ENCODE measurements around the gene ABCD2.

The ABCD2 gene

GRCh38 chr12:39612250-39612649, 7.4 kb downstream of the ABCD2 start:
- Histone ChIP-seq H2AFZ (ENCODE audit: low read length) (no peak overlapping the region), H3K4me3 (ENCODE audit: low read depth, low read length, poor library complexity, severe bottlenecking) (no peak overlapping the region), H3K9ac (ENCODE audit: low read length) (no peak overlapping the region), H3K4me2 (ENCODE audit: low read length) (no peak overlapping the region), H3K4me1 (ENCODE audit: insufficient read depth, low read length, severe bottlenecking) (peaks cover 31% of the 10 kb centered on the region), H3K27ac (ENCODE audit: low read depth, low read length, poor library complexity, severe bottlenecking) (no peak overlapping the region), H3K9me2 (ENCODE audit: low read depth, low read length) (no peaks in the 10 kb centered on the region), H3K9me3 (ENCODE audit: low read length) (no peaks in the 10 kb centered on the region), H4K20me1 (ENCODE audit: insufficient read depth, low read length) (no peaks in the 10 kb centered on the region), H3F3A (ENCODE audit: insufficient read depth, low read length) (no peaks in the 10 kb centered on the region), H3K36me3 (ENCODE audit: insufficient read depth, low read length) (0 out of 2 replicates have a peak, but pooled peaks cover 4% of the 10 kb centered on the region), H3K79me2 (ENCODE audit: insufficient read depth, low read length) (peaks cover 14% of the 10 kb centered on the region; the same call in 1 of the 2 replicates), H3K27me3 (ENCODE audit: insufficient read depth, low read length) (no peaks in the 10 kb centered on the region)
- TF ChIP-seq, protein P1, sequence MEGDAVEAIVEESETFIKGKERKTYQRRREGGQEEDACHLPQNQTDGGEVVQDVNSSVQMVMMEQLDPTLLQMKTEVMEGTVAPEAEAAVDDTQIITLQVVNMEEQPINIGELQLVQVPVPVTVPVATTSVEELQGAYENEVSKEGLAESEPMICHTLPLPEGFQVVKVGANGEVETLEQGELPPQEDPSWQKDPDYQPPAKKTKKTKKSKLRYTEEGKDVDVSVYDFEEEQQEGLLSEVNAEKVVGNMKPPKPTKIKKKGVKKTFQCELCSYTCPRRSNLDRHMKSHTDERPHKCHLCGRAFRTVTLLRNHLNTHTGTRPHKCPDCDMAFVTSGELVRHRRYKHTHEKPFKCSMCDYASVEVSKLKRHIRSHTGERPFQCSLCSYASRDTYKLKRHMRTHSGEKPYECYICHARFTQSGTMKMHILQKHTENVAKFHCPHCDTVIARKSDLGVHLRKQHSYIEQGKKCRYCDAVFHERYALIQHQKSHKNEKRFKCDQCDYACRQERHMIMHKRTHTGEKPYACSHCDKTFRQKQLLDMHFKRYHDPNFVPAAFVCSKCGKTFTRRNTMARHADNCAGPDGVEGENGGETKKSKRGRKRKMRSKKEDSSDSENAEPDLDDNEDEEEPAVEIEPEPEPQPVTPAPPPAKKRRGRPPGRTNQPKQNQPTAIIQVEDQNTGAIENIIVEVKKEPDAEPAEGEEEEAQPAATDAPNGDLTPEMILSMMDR (IDR thresholded peaks at IDR 0.05; ENCODE audit: low read length): no peak
- TF ChIP-seq EZH2 (IDR thresholded peaks at IDR 0.05; ENCODE audit: borderline replicate concordance, low read length): no peak

DNA sequence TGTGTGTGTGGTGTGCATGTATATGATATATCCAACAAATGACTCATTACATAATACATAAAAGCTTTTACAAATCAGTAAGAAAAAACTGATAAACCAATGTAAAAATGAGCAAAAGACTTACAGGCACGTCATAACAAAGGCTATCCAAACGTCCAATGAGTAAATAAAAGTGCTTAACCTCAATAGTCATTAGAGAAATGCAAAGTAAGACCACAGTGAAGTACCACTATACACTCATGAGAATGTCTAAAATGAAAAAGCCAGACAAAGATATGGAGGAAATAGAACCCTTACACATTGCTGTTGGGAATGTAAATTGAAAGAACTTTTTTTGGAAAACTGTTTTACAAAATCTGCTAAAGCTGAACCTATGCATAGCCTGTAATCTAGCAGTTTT, 7.8 kb downstream of the ABCD2 start:
- Histone ChIP-seq H3K4me1 (ENCODE audit: insufficient read depth, low read length, severe bottlenecking) (peaks cover 30% of the 10 kb centered on the region), H3K79me2 (ENCODE audit: insufficient read depth, low read length) (peaks cover 10% of the 10 kb centered on the region; the same call in 1 of the 2 replicates), H3K9me2 (ENCODE audit: low read depth, low read length) (no peaks in the 10 kb centered on the region), H3K9me3 (ENCODE audit: low read length) (no peaks in the 10 kb centered on the region), H3K4me2 (ENCODE audit: low read length) (no peak overlapping the region), H3K27me3 (ENCODE audit: insufficient read depth, low read length) (no peaks in the 10 kb centered on the region), H3K36me3 (ENCODE audit: insufficient read depth, low read length) (0 out of 2 replicates have a peak, but pooled peaks cover 4% of the 10 kb centered on the region), H2AFZ (ENCODE audit: low read length) (no peak overlapping the region), H3K4me3 (ENCODE audit: low read depth, low read length, poor library complexity, severe bottlenecking) (no peak overlapping the region), H3F3A (ENCODE audit: insufficient read depth, low read length) (no peaks in the 10 kb centered on the region), H3K27ac (ENCODE audit: low read depth, low read length, poor library complexity, severe bottlenecking) (no peak overlapping the region), H3K9ac (ENCODE audit: low read length) (no peak overlapping the region), H4K20me1 (ENCODE audit: insufficient read depth, low read length) (no peaks in the 10 kb centered on the region)
- TF ChIP-seq EZH2 (IDR thresholded peaks at IDR 0.05; ENCODE audit: borderline replicate concordance, low read length): no peak
- TF ChIP-seq, protein P1 (IDR thresholded peaks at IDR 0.05; ENCODE audit: low read length): no peak

DNA sequence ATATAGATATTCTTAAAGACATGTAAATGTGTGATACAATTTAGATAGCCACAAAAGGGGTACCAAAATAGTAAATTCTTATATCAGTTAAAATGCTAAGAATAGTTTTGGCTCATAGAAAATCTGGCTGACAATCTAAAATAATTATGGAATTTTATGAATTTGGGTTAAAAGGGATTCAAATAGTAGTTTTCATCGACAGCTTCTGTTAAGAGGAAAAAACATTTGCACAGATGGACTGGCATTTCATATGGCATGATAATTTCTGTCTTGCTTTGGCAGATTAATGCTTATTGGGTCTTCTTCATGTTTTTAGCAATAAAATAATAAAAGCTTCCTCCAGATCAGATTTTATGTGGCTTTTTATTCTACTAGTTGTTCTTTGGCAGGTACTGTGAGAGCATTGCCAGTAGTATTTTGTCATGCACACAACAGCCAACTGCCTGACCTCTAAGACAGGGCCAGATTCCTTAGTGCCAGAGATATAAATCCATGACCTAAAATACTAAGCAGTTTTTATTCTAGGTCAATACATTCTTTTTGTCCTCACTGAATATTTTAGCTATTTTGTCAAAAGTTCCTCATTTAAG, 9.1 kb downstream of the ABCD2 start:
- H3K27ac ChIP-seq (ENCODE audit: low read depth, low read length, poor library complexity, severe bottlenecking): no peak overlapping the region

More for the DNA sequence above, 9.1 kb downstream of the ABCD2 start:
- Histone ChIP-seq H3K9ac (ENCODE audit: low read length) (no peak overlapping the region), H3K79me2 (ENCODE audit: insufficient read depth, low read length) (no peaks in the 10 kb centered on the region), H3K4me3 (ENCODE audit: low read depth, low read length, poor library complexity, severe bottlenecking) (no peak overlapping the region), H3K4me1 (ENCODE audit: insufficient read depth, low read length, severe bottlenecking) (peaks cover 17% of the 10 kb centered on the region), H3K9me2 (ENCODE audit: low read depth, low read length) (no peaks in the 10 kb centered on the region), H3F3A (ENCODE audit: insufficient read depth, low read length) (no peaks in the 10 kb centered on the region), H3K9me3 (ENCODE audit: low read length) (no peaks in the 10 kb centered on the region), H4K20me1 (ENCODE audit: insufficient read depth, low read length) (no peaks in the 10 kb centered on the region), H3K27me3 (ENCODE audit: insufficient read depth, low read length) (no peaks in the 10 kb centered on the region), H2AFZ (ENCODE audit: low read length) (no peak overlapping the region), H3K36me3 (ENCODE audit: insufficient read depth, low read length) (0 out of 2 replicates have a peak, but pooled peaks cover 4% of the 10 kb centered on the region), H3K4me2 (ENCODE audit: low read length) (no peak overlapping the region)
- TF ChIP-seq, protein P1 (IDR thresholded peaks at IDR 0.05; ENCODE audit: low read length): no peak
- TF ChIP-seq EZH2 (IDR thresholded peaks at IDR 0.05; ENCODE audit: borderline replicate concordance, low read length): no peak

Data from OCI-LY1 (cell line).